ENCODE data around the gene MX2. TPM values are rescaled to one million over a fixed set of nuclear protein-coding genes. Genes with fewer than 3 reads are reported as not detected.
A peak's percentile ranks its signal among the peaks of the same experiment; 100 is the strongest.

Gene MX2
- total and polyA plus RNA-seq, 2 donors, result 32.0 to 33.0 TPM

DNA sequence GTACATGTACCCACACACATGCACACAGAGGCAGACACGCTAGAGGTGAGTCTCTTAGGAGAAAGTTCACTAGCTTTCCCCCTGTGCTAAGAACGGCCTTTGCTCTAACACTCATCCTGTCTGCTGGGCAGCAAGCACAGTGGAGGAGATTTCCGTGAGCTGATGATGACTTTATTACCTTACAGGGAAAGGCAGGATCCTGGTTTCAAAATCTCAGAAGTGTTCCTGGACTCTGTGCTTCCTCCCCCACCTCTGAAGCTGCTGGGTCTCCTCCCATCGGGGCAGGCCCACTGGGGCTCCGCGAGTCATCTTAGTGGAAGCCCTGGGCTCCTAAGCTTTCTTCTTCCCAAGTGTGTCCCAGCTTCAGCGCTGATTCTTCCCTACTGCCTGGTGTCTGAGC is 42.6 kb upstream of the MX2 start:
- Histone ChIP-seq H3K36me3 (ENCODE audit: control insufficient read depth in 2 of 2, insufficient read depth in 2 of 2, low read length in 1 of 2) (no peaks in the 10 kb centered on the region), H3K27ac (ENCODE audit: low read depth in 1 of 2, low read length in 1 of 2) (no peak overlapping the region), H3K4me3 (ENCODE audit: low read length in 2 of 2) (no peak overlapping the region), H3K9me3 (ENCODE audit: control insufficient read depth in 2 of 2, insufficient read depth in 1 of 2, low read length in 1 of 2) (peaks cover 0 to 13% of the 10 kb centered on the region in 2 donors), H3K27me3 (ENCODE audit: control insufficient read depth in 2 of 2, insufficient read depth in 1 of 2, low read length in 1 of 2) (peaks cover 0 to 18% of the 10 kb centered on the region in 2 donors), H3K4me1 (ENCODE audit: control insufficient read depth in 2 of 2, insufficient read depth in 2 of 2, low read length in 2 of 2) (peaks cover 34 to 83% of the 10 kb centered on the region in 2 donors)
- 95% methylated on average over 7 of the region's 7 CpGs for WGBS
- no peak for DNase-seq (ENCODE audit: low read depth in 6 of 9, low spot score in 9 of 9)

DNA sequence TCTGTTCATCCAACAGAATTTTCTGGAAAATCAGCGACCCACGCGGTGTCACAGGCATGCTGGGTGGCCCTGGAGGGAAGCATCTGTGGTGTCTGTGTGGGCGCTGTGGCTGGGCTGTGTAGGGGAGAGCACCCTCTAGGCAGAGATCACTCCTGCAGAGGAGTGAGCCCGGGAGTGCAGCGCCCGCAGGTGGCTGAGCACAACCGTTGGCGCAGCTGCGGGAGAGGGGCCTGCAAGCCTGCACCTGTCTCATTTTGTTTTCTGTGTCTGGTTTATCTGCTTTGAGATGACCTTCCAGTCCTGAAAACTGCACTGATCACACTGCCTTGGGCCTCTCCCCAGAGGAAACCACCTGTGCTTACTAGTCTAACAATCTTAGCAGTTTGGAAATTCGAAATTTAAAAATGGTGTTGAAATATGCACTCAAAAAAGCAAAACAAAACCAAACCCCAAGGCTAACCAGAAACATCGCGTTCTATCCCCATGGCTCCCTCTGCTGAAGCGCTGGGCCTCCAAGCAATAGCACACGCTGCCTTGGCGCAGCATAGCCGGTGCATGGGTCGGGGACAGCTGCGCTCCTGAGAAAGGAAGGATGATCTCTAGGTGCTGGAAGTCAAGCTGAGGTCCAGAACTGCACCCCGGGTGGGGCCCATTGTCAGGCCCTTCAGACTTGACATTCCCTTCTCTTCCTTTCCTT is 40.5 kb upstream of the MX2 start:
- H3K27me3 ChIP-seq (ENCODE audit: control insufficient read depth in 2 of 2, insufficient read depth in 1 of 2, low read length in 1 of 2), result peaks cover 0 to 8% of the 10 kb centered on the region in 2 donors
- peaks cover 32 to 94% of the 10 kb centered on the region in 2 donors for H3K4me1 ChIP-seq (ENCODE audit: control insufficient read depth in 2 of 2, insufficient read depth in 2 of 2, low read length in 2 of 2)
- H3K27ac ChIP-seq (ENCODE audit: low read depth in 1 of 2, low read length in 1 of 2), result peak overlapping the region; percentile 68 to 97
- no peaks in the 10 kb centered on the region for H3K36me3 ChIP-seq (ENCODE audit: control insufficient read depth in 2 of 2, insufficient read depth in 2 of 2, low read length in 1 of 2)
- H3K4me3 ChIP-seq (ENCODE audit: low read length in 2 of 2), result no peak overlapping the region
- peaks cover 0 to 13% of the 10 kb centered on the region in 2 donors for H3K9me3 ChIP-seq (ENCODE audit: control insufficient read depth in 2 of 2, insufficient read depth in 1 of 2, low read length in 1 of 2)
- peak; percentile 52 to 92 (median 76) for DNase-seq (ENCODE audit: low read depth in 6 of 9, low spot score in 9 of 9)
- WGBS, result 28% methylated on average over 20 of the region's 20 CpGs

DNA sequence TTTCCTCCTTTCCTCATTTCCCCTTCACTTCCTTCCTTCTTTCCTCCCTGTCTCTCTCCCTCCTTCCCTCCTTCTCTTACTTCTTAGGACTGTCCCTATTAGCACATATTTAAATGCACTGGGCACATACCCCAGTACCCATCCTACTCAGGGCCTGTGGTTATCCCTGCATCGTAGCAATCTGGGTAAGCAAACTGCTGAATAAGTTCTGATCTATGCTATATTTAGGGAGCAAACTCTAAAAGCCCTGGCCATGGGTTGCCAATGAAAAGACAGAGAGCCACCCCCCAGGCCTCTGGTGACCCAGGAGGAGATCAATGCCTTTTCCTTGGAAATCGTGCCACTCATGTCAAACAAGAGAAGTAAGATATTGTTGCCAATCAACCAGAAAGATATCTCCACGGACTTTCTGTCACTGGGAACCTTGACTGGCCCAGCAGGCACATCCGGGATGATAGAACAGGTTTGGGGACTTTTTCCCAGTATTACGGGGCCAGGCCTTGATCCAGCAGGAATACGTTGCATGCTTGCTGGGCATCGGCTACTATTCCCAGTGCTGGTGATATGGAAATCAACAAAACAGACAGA is 39.8 kb upstream of the MX2 start:
- Histone ChIP-seq H3K4me3 (ENCODE audit: low read length in 2 of 2) (no peak overlapping the region), H3K4me1 (ENCODE audit: control insufficient read depth in 2 of 2, insufficient read depth in 2 of 2, low read length in 2 of 2) (peaks cover 32 to 95% of the 10 kb centered on the region in 2 donors), H3K27me3 (ENCODE audit: control insufficient read depth in 2 of 2, insufficient read depth in 1 of 2, low read length in 1 of 2) (peaks cover 0 to 3% of the 10 kb centered on the region in 2 donors), H3K36me3 (ENCODE audit: control insufficient read depth in 2 of 2, insufficient read depth in 2 of 2, low read length in 1 of 2) (no peaks in the 10 kb centered on the region), H3K27ac (ENCODE audit: low read depth in 1 of 2, low read length in 1 of 2) (peak overlapping the region; percentile 68 to 97), H3K9me3 (ENCODE audit: control insufficient read depth in 2 of 2, insufficient read depth in 1 of 2, low read length in 1 of 2) (peaks cover 0 to 13% of the 10 kb centered on the region in 2 donors)
- 89% methylated on average over 7 of the region's 7 CpGs for WGBS
- peak in 1 of 9 donors; percentile 43 for DNase-seq (ENCODE audit: low read depth in 6 of 9, low spot score in 9 of 9)

DNA sequence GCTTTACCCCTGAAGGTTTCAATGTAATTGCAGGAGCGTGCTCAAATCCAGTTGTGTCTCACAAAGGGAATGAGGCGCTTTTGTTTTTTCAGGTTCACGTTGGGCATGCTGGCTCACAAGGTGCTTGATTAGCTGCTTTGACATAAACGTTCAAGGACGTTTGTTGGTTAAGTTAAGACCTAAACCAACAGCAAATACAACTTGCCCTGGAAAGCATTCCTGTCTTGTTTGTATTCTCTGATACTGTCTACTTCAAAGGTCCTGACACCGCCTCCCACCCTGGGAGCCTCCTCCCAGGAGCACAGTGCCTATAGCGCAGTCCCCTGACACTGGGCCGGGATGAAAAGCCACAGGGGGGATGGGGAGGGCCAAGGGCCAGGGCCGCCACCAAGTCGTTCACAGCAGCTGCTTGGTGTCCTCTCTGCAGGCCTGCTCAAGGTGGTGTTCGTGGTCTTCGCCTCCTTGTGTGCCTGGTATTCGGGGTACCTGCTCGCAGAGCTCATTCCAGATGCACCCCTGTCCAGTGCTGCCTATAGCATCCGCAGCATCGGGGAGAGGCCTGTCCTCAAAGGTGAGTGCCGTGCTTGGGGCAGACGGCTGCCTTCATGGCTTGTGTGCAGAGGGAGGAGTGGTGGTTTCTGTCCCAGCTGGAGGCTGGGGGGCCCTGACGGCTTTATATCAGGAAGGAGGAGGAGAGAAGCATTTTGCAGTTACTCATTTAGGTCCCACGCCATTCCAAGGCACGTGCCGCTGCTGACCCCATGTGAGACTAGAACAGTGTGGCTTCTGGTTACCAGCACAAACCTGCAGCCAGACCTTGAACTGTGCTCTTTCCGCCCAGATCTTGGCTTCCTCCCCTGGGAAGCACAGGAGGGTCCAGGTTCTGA is 39.1 kb upstream of the MX2 start:
- peak in 1 of 9 donors; percentile 35 for DNase-seq (ENCODE audit: low read depth in 6 of 9, low spot score in 9 of 9)
- no peaks in the 10 kb centered on the region for H3K27me3 ChIP-seq (ENCODE audit: control insufficient read depth in 2 of 2, insufficient read depth in 1 of 2, low read length in 1 of 2)
- no peaks in the 10 kb centered on the region for H3K36me3 ChIP-seq (ENCODE audit: control insufficient read depth in 2 of 2, insufficient read depth in 2 of 2, low read length in 1 of 2)
- WGBS, result 84% methylated on average over 23 of the region's 23 CpGs
- peak overlapping the region in 1 of 2 donors; percentile 97 for H3K27ac ChIP-seq (ENCODE audit: low read depth in 1 of 2, low read length in 1 of 2)
- no peak overlapping the region for H3K4me3 ChIP-seq (ENCODE audit: low read length in 2 of 2)
- peaks cover 0 to 13% of the 10 kb centered on the region in 2 donors for H3K9me3 ChIP-seq (ENCODE audit: control insufficient read depth in 2 of 2, insufficient read depth in 1 of 2, low read length in 1 of 2)
- peaks cover 27 to 95% of the 10 kb centered on the region in 2 donors for H3K4me1 ChIP-seq (ENCODE audit: control insufficient read depth in 2 of 2, insufficient read depth in 2 of 2, low read length in 2 of 2)

DNA sequence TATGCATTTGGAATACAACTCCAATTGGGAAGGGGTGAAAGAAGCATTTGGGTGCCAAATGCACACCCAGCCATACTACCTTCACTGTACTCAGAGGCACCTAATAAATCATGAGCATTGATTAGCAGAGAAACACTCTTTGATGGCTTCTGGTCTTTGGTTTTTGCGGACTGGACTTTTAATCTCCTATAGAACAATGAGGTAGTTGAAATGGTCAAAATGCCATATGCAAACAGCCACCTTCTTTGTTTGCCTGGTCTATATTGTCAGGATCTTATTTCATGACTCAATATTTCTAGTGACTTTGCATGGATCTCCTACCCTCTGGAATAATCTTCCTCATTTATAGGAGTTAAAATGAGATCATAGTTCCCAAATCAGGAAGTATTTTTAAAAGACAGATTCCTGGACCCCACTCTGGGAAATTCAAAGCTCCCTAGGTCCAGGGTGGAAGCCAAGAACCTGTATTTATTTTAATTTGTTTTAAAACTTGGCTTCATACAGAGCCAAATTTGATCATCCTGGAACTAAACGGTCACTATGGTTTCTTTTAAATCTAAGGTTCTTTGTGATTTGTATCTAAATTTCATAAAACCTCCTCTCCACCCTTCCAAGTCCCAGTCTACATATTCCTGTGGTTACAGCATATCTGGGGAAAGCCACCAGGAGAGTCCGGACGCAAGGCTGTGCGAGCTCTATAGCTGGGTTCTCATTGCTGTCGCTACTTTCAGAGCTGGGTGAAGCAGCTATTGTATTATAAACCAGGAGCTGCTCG is 36.5 kb upstream of the MX2 start:
- Histone ChIP-seq H3K36me3 (ENCODE audit: control insufficient read depth in 2 of 2, insufficient read depth in 2 of 2, low read length in 1 of 2) (no peaks in the 10 kb centered on the region), H3K4me1 (ENCODE audit: control insufficient read depth in 2 of 2, insufficient read depth in 2 of 2, low read length in 2 of 2) (peaks cover 27 to 72% of the 10 kb centered on the region in 2 donors), H3K27ac (ENCODE audit: low read depth in 1 of 2, low read length in 1 of 2) (no peak overlapping the region), H3K4me3 (ENCODE audit: low read length in 2 of 2) (no peak overlapping the region), H3K9me3 (ENCODE audit: control insufficient read depth in 2 of 2, insufficient read depth in 1 of 2, low read length in 1 of 2) (peaks cover 0 to 11% of the 10 kb centered on the region in 2 donors), H3K27me3 (ENCODE audit: control insufficient read depth in 2 of 2, insufficient read depth in 1 of 2, low read length in 1 of 2) (no peaks in the 10 kb centered on the region)
- 95% methylated on average over 7 of the region's 7 CpGs for WGBS
- DNase-seq (ENCODE audit: low read depth in 6 of 9, low spot score in 9 of 9), result no peak

DNA sequence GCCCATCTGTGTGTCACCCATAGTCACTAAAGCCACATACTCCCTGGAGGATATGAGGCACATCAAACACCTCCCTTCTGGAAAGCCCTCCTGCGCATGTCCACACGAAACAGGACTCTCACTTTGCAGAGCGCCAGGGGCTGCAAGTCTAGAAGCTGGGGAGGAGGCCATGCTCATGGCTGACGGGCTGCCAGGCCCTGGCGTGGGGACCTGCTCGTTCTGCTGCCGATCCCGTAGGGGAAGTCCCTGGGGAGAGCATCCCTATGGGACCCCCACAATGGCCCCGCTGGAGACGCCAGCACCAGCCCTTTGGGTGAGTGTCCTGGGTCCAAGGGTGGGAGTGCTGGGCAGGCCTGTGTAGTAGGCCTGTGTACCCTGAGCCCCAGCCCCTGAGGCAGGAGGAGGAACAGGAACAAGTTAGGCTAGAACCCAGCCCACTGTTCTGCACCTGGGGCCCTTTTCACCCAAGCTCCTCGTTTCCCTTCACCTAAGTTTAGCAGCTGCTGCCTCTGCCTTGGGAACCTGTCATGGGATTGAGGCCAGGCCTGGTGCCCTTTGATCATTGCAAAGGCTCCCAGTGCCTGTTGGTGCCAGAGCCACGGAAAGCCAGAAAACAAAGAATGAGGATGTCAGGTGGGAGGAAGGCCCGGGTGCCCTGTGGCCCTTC is 35.3 kb upstream of the MX2 start:
- WGBS, result 78% methylated on average over 13 of the region's 13 CpGs
- no peak overlapping the region for H3K4me3 ChIP-seq (ENCODE audit: low read length in 2 of 2)
- no peaks in the 10 kb centered on the region for H3K27me3 ChIP-seq (ENCODE audit: control insufficient read depth in 2 of 2, insufficient read depth in 1 of 2, low read length in 1 of 2)
- peak overlapping the region in 1 of 2 donors; percentile 74 for H3K27ac ChIP-seq (ENCODE audit: low read depth in 1 of 2, low read length in 1 of 2)
- DNase-seq (ENCODE audit: low read depth in 6 of 9, low spot score in 9 of 9), result peak in 1 of 9 donors; percentile 53
- peaks cover 0 to 3% of the 10 kb centered on the region in 2 donors for H3K9me3 ChIP-seq (ENCODE audit: control insufficient read depth in 2 of 2, insufficient read depth in 1 of 2, low read length in 1 of 2)
- peaks cover 18 to 60% of the 10 kb centered on the region in 2 donors for H3K4me1 ChIP-seq (ENCODE audit: control insufficient read depth in 2 of 2, insufficient read depth in 2 of 2, low read length in 2 of 2)
- H3K36me3 ChIP-seq (ENCODE audit: control insufficient read depth in 2 of 2, insufficient read depth in 2 of 2, low read length in 1 of 2), result no peaks in the 10 kb centered on the region

DNA sequence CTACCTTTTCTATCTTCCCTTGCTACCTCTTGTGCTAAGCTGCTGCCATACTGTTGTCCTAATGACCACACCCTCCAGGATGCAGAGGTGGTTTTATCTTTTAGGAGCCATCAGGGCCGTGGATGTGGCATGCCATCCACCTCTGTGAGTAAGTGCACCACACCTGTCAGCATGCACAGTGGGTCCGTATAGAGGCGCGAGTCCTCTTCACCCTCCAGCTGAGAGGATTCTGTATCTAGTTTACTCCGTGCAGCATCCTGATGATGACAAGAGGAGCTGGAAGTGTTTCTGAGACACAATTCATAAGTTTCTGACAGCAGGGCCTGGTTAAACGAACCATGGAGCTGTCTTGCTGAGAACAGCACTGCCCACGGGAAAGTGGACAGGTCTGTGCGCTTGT is 34.1 kb upstream of the MX2 start:
- H3K36me3 ChIP-seq (ENCODE audit: control insufficient read depth in 2 of 2, insufficient read depth in 2 of 2, low read length in 1 of 2), result no peaks in the 10 kb centered on the region
- WGBS, result 93% methylated on average over 8 of the region's 8 CpGs

More for the DNA sequence above, 34.1 kb upstream of the MX2 start:
- no peaks in the 10 kb centered on the region for H3K27me3 ChIP-seq (ENCODE audit: control insufficient read depth in 2 of 2, insufficient read depth in 1 of 2, low read length in 1 of 2)
- H3K9me3 ChIP-seq (ENCODE audit: control insufficient read depth in 2 of 2, insufficient read depth in 1 of 2, low read length in 1 of 2), result no peaks in the 10 kb centered on the region
- no peak overlapping the region for H3K27ac ChIP-seq (ENCODE audit: low read depth in 1 of 2, low read length in 1 of 2)
- no peak for DNase-seq (ENCODE audit: low read depth in 6 of 9, low spot score in 9 of 9)
- H3K4me3 ChIP-seq (ENCODE audit: low read length in 2 of 2), result no peak overlapping the region
- H3K4me1 ChIP-seq (ENCODE audit: control insufficient read depth in 2 of 2, insufficient read depth in 2 of 2, low read length in 2 of 2), result peaks cover 6 to 48% of the 10 kb centered on the region in 2 donors
